HTR-8/SVneo (cell line): ENCODE measurements around the gene LRCH1.

Experiments
- DNase-seq: peaks from one replicate; pipeline ENCODE4 v3.0.0; 2011; ENCODE audit warnings: low spot score, mixed read lengths; ENCODE audit not compliant: insufficient read length
- FAIRE-seq: peaks from 2 replicates; lab custom pipeline; 2011; peaks lifted over from hg19 to GRCh38; lab: Jason Lieb, UNC

The LRCH1 gene

DNA sequence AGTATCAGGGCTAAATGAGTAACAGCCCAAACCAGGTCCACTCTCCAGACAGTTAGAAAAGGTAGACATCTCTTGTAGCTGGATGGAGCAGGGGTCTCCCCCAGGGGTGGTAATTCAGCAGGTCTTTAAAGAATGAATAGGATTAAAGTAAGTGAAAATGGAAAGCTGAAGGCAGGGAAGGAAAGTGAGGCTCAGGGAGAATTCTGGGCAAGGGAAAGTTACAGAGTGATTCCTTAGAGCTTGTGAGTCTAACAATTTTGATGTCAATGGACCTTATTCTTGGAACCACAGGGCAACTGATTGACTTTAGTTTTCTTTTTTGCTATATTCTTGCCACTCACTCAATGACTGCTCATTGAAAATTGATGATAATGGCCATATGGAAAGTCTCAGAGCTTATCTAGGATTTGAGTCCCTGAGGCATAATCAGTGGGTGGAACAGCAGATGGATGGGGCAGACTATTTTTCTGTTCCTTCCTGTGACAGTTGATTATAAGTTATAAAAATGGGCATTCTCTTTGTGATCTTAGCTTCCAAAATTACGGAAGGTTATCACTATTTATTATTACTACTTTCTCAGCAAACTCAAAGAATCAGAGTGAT is 76.9 kb downstream of the LRCH1 start:
- FAIRE-seq = no peak
- DNase-seq = no peak

DNA sequence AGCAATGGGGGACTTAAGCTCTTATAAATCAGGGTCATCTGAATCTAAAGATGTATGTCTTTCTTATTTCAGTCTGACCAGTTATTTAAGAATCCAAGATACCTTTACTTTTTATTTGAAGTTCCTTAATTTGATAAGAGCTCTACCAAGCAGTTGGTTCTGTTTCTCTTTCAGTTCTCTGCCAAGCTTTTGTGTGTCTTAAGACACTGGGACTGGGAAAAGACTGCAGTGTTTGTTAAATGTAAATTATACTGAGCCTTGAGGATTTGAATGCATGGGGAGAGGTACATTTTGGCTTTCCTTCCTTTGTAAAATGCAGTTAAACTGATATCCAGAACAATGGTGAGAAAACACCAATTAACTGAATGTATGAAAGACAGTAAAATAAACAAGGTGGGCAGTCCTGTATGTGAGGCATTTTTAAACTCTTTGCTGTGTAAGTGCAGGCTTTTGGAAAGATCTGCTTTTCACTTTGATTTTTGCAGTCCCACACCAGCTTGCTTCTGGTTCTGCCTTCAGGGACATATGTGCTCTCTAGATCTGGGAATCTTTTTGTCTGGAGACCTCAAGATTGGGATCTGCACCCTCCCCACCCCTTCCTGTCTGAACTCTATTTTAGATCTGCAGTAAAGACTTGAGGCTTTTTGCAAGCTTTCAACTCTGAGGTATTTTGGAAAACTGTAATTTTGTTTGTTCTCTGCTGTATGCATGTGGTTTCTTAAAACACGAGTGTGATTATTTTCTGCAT is 77.6 kb downstream of the LRCH1 start:
- FAIRE-seq (no peak), DNase-seq (no peak)

DNA sequence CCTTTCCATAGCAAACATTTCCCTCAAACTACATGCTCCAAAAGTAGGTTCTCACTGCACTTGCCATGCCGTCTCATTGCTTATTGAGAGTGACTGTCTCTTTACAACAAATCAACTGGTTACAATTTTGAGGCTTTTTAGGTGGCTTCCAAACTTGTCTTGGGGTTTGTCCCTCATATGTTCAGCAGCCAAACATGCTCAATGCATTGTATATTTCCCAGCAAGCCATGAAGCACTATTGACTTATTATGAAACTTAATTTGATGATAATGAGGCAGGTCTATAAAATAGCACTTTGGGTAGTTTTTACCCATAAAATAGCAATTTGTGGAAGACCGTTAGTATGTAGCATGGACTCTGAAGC is 78.2 kb downstream of the LRCH1 start:
- DNase-seq = no peak
- no peak for FAIRE-seq

DNA sequence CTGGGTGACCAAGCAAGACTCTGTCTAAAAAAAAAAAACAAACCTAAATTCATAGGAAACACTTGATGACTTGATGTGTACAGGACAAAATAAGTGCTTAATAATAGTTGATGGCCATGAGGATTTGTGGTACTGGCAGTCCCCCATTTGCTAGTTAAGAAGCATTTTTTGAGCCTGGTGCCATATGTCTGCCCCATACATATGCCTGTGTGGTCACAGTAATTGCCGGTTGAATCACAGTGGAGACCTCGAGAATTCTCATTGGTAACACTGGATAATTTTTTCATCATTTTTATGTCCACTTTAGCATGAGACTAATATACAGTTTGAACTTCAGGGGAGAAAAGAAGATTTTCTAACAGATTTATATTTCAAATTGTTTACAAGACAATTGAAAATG is 79.2 kb downstream of the LRCH1 start:
- no peak for FAIRE-seq
- DNase-seq = no peak

DNA sequence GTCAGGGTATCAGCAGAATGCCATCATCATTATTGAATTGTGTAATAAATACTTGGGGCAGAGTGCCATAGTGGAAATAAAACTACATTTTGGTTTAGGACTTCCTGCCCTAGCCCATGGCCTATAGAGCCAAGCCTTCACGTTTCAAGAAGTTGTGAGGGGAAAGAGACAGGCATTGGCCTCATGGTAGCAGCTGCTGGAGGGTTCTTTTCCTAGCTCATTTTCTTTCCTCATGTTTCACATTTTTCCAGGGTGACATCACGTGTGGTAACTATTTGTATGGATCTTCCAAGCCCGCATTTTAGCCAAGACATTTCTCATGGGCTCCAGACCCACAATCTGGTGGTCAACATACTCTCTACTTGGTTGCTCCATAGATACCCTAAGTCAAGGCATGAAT is 80.4 kb downstream of the LRCH1 start:
- DNase-seq = peak; percentile 33

DNA sequence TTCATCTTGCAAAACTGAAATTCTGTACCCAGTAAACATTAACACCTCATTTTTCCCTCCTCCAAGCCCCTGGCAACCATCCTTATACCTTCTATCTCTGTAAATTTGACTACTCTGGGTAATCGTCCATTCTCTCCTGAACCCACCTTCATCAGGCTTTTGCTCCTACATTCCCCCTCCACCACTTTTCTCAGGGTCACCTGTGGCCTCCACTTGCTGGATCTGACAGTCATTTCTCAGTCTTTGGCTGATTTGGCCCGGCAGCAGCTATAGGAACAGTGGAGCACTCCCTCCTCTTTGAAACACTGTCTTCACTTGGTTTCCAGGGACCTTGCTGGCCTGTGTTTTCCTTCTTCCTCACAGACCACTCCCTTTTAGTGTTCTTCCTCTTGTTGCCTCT is 83.5 kb downstream of the LRCH1 start:
- no peak for DNase-seq
- FAIRE-seq = no peak

More for the DNA sequence above, 80.4 kb downstream of the LRCH1 start:
- FAIRE-seq = no peak

DNA sequence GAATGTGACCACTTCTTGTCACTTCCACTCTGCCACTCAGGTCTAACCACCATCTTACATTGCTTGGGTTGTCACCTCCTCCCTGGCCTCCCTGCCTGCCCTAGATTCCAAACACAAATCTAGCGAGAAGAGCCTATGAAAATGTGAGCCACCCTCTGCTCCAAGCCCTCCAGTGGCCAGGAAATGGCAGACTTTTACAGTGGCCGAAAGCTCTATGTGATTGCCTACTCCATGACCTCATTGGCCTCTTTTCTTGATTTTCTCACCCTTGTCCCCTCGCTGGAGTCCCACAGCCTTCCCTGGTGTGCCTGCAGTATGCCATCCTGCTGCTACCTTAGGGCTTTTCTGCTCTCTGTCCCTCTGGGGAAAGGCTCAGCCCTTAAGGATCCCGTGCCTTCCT is 84.2 kb downstream of the LRCH1 start:
- DNase-seq (no peak), FAIRE-seq (no peak)

DNA sequence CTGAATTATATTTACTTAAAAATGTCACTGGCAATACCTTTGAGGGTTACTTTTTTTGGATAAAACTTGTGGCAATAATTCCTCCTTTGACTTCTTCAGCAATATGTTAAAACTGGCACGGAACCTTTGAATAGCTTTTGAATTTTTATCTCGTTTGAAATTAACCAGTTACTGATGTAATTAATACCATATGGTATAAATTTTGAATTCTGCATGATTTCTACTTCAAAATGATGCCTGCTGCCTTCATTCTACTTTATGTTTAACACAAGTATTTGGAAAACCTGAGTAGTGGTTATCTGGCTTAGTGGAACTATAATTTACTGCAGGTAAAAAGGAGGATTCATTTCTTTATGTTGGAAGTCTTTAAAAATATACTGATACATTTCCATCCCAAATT is 85.3 kb downstream of the LRCH1 start:
- DNase-seq (no peak), FAIRE-seq (no peak)

DNA sequence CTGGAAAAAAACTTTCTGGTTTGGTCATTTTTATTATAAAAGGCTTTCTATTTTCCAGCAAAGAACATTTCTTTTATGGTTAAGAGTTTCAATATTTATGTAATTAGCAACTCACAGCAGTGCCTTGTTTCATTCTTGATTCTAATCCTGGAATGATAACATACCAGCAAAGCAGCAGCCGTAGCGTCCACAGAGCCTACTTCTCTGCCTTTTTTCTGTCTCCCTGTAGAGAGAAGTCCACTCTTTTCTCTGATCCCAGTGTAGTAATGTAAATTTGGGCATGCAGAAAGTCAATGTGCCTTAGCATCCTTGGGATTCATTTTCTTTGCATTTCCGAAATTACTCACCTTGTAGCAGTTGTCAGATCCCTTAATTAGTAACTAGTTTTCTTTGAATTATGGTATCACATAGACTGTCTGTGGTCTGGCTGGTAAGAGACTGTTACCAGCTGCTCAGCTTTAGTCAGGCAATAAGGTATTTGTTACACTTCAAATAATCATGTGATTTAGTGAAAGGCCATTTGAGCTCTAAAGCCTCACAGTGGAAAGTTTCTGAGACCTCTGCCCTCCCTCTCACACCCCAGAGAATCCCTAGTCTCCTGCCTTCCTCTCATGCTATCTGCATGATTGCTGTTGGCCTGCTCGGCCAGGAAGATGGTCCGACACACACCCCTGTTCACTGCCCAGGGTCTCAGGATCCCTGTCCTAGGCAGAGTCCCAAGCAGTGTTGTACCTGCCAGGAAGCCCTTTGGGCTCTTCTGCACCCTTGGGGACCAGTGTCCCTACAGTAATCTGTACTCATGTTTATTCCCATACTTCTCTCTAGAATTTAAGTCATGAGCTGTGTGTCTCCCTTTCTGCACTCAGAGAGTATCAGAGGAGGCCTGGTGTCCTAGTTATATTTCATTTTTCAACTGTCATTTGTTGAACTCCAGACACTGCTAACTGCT is 86.3 kb downstream of the LRCH1 start:
- DNase-seq = no peak
- no peak for FAIRE-seq

DNA sequence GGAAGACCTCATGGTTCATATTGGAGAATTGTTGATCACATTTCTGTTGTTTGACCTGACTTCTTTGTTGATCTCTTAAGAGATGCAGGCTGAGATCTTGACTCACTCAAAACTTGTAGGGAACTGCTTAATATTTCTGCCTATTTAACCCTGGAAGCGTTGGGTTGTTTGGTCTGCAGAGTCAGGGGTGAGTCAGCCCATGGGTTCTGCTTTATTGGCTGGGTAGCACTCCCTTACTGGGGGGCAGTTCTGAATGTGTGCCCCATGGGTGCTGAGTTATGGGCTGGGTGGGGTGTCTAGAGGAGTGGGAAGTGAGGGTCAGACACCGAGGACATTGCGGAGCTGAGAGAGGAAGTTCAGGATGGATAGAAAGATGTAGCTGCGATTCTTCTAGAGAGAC is 87.9 kb downstream of the LRCH1 start:
- DNase-seq (no peak), FAIRE-seq (no peak)

DNA sequence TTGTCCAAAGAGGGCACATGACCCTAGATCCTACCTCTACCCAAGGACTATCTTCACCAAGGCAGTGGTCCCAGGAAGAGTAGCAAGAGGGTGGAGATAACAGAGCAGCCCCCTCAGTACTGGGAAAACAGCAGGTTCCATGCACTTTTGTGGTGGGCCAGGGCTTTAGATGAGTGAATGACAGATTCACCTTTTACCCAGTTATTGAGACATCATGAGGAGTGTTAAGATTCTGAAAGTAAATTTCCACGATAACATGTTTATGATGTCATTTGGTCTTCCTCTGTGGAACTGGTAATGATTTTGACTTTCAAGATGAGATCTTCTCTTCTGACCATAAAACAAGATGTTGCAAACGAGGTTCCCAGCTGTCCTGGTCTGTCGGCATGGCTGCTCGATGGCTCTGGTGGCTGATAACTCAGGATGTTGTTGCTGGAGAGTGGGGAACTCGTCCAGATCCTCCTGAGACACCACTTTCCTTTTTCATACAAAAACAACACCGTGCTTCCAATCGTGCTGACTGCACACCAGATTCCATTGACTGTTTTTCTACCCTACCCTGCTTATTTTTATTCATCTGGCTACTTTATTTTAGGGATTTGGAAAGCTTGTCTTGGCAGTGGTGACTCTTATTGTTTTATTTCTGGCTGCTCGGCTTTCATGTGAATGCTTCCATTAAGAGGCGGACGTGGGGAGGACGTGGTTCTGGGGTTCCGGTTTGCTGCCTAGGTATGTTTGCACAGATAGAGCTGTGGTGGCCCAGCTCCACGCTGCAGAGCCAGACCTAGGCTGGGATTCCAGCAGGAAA is 88.5 kb downstream of the LRCH1 start:
- no peak for DNase-seq
- FAIRE-seq = no peak

DNA sequence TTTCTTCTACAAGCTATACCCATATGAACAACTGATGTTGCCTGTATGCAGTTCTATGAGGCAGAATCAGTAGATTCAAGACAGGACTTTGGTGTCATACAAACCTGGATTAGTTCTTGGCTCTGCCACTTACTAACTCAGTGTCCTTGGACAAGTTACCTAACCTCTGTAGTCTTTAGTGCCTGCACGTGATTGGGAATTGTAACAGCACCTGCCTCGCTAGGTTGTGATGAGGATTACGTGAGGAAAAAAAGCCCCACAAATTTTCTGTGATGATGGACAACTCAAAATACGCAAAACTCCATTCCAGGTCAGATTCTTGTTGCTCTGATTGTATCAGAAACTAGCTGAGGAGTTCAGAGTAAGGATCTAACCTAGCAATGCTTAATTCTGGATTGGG is 89.3 kb downstream of the LRCH1 start:
- FAIRE-seq = no peak
- no peak for DNase-seq

DNA sequence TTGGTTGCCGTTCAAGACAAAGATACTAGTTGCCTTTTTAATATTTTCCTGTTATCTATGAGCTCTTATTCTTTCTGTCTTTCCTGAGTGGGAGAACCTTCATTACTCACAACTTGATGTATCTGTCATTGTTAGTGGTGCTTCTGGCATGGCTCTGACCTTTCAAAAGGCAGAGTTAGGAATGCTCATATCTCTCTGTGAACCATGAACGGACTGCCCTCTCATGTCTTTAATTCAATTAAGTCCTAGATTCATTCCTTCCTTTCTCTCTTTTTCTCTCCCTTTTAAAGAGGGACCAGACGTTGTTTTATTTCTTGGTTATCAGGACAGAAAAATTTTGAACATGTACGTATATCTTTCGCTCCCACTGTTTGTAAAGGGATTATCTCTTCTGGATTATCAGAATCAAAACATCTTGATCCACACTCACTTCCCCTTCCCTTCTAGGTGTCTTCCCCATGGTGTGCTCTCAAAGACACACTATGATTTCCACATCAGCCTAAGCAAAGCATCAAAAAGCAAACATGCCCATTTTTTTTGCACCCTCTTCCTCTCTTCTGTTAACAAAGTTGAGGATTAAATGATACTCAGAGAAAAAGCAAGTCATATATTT is 90.3 kb downstream of the LRCH1 start:
- FAIRE-seq = no peak

DNA sequence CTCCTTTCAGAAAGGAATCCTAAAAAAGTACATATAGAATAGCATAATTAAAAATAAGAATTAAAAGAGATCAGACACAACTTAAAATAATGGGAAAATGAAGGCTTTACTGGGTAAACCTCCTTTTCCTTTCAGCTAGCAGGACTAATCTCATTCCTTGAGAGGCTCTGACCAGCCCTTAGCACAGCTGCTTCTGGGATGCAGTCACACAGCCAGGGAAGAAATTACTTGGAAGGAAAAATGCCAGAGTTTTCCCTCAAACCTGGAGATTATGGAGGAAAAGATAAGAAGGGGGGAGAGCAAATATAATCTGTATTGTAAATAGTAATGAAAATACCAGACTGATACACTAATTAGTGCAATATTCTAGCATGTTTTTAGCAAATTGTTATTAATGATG is 91.8 kb downstream of the LRCH1 start:
- DNase-seq = no peak
- FAIRE-seq = no peak

More for the DNA sequence above, 90.3 kb downstream of the LRCH1 start:
- no peak for DNase-seq

DNA sequence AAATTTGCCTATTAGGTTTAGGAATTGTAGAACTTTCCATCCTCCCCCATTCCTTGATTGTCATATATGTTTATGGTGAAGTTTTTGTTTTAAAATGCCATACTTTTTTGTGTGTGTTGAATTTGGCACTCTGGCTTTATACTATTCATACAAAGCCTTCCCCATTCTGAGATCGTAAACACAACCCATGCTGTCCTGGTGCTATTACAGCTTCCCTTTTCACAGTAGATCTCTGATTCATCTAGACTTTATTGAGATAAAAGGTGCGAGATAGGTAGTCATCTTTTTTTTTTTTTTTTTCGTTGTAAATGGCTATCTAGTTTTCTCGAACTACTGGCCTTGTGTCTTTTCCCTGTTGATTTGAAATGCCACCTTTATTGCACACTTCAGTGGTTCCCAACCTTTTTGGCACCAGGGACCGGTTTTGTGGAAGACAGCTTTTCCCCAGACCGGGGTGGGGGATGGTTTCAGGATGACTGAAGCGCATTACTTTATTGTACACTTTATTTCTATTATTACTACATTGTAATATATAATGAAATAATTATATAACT is 94.6 kb downstream of the LRCH1 start:
- no peak for FAIRE-seq

DNA sequence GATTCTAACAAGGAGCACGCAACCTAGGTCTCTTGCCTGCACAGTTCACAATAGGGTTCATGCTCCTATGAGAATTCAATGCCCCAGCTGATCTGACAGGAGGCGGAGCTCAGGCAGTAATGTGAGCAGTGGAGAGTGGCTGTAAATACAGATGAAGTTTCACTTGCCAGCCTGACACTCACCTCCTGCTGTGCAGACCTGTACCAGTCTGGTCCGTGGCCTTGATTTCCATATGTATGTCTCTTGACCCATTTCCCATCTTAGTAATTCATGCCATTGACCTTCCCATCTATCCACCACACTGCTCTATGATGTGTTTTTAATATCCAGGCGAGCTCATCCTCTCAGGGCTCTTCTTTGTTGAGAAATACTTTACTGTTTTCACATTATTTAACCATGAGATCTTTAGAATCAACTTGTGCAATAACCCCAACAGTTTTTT is 95.2 kb downstream of the LRCH1 start:
- DNase-seq (no peak), FAIRE-seq (no peak)

More for the DNA sequence above, 94.6 kb downstream of the LRCH1 start:
- no peak for DNase-seq

DNA sequence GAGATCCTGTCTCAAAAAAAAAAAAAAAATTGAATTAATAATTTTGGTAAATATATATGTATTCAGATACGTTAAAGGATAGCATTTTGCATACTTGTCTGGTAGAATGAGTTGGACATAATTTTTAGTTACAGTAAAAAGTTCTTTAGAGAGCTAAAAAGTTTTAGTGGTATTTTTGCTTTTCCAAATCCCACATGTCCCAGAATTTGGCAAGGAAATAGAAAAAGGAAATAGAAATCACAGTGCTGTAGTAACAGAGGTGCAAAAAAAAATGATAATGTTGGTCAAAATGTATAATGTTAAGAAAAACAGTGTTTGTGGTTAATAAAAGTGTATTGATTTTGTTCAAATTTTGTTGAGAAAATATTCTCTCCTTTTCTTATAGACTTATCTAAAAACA is 96.8 kb downstream of the LRCH1 start:
- FAIRE-seq (no peak), DNase-seq (no peak)

DNA sequence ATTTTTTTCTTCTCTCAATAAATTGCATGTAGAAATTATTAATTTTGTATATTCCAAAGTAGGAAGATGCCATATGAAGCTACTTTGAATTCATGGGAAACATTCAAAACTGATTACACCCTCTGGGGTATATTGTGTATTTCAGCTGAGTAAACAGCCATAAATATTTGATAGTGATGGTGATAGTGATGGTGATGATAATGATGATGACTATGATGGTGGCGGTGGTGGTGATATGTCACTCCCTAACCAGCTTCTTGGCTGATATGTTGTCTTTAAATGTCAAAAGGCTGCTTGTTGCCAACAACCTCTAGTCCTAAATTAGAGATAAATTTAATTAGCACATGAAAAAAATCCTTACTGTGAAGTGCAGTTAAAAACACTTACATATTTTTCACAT is 102.0 kb downstream of the LRCH1 start:
- DNase-seq = no peak
- FAIRE-seq = no peak

DNA sequence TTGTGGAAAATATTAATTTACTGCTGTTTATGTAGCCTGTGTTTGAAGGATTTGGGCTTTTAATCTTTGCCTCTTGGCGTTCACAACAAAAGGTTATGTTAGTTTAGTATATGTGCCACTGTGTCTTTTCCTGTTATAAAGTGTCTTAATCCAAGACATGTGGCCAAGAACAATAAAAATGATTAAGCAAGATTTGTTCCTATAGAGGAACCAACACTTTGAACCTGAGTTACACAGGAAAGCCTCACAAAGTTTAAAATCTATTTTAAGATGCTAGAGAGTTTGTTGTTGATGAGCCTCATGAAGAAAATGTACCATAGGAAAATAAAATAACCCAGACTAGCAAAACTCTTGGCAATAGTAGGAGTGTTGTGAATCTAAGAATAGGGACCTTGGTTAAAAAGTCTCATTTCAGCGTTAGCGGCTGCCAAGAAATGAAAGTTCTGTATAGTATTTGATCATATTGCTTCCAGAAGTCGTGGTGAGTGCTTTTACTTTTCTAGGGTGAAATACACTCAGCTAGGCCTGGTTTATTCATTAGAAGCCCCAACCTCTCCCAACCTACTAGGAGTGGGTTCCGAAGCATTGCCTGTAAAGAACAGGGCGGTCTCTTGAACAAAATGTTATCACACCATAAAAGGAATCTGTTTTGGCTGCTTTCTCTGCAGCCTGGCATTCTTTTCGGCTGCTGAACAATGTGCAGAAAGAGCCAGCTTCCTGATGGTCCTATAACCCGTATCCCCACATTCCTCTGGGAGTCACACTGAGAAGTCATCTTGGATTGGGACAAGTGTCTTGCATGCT is 102.6 kb downstream of the LRCH1 start:
- FAIRE-seq = no peak
- DNase-seq = no peak
